HEK293 (cell line): ENCODE results near the gene AGAP1.

Experiments used
- GLI2 ChIP-seq: fragments of 450-650 bp; formaldehyde crosslinking; IDR thresholded peaks from 2 replicates; pipeline ENCODE4; 2017; ENCODE audit warnings: missing biosample characterization, missing genetic modification characterization, low read depth, borderline replicate concordance
- KLF10 ChIP-seq: fragments of 450-650 bp; IDR thresholded peaks from 2 replicates; pipeline ENCODE4 v1.5.1; 2018; ENCODE audit warnings: missing biosample characterization, mild to moderate bottlenecking, missing genetic modification characterization
- TF ChIP-seq, protein P1 (sequence below): fragments of 450-650 bp; formaldehyde crosslinking; IDR thresholded peaks from 2 replicates; pipeline ENCODE4 v1.5.1; 2016; ENCODE audit warnings: missing biosample characterization, missing genetic modification characterization

DNA sequence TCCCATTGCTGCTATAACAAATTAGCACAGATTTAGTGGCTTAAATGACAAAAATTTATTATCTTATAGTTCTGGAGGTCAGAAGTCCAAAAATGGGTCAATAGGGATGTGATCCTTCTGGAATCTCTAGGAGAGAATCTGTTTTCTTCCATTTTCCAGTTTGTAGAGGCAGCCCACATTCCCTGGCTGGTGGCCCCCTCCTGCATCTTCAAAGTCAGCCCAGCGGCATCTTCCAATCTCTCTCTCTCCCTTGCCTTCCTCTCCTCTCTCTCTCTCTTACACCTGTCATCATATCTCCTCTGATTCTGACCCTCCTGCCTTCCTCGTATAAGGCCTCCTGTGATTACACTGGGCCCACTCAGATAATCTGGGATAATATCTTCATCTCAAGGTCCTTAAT is 3.9 kb upstream of the AGAP1 start:
- no peak for TF ChIP-seq KLF10
- TF ChIP-seq, protein P1, sequence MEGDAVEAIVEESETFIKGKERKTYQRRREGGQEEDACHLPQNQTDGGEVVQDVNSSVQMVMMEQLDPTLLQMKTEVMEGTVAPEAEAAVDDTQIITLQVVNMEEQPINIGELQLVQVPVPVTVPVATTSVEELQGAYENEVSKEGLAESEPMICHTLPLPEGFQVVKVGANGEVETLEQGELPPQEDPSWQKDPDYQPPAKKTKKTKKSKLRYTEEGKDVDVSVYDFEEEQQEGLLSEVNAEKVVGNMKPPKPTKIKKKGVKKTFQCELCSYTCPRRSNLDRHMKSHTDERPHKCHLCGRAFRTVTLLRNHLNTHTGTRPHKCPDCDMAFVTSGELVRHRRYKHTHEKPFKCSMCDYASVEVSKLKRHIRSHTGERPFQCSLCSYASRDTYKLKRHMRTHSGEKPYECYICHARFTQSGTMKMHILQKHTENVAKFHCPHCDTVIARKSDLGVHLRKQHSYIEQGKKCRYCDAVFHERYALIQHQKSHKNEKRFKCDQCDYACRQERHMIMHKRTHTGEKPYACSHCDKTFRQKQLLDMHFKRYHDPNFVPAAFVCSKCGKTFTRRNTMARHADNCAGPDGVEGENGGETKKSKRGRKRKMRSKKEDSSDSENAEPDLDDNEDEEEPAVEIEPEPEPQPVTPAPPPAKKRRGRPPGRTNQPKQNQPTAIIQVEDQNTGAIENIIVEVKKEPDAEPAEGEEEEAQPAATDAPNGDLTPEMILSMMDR, result no peak
- no peak for TF ChIP-seq GLI2
